GM12878 (cell line): Measurements from ENCODE around the gene LDLRAD3. TPM values are rescaled to one million over a fixed set of nuclear protein-coding genes. Genes with fewer than 3 reads are reported as not detected.

Source experiments
- ATAC-seq: fragments of 200-7000 bp; cut with Tn5 transposase; 3 replicates; pipeline ENCODE4 v1.9.1; 2020; ENCODE audit warnings: mild to moderate bottlenecking, moderate library complexity
- BruUV-seq: library from RNA; stranded (reverse); fragments of 400-500 nt; replicated peaks from 2 replicates; lab custom pipeline; 2021; lab: Mats Ljungman, UMichigan
- CTCF ChIA-PET: fragments of 300-600 bp; sonication (Branson Sonifier 250); formaldehyde crosslinking; extraction: SDS; loops from one replicate; lab custom pipeline; 2021; ENCODE audit warnings: inconsistent platforms; lab: Yijun Ruan, JAX
- POLR2A ChIA-PET: fragments of 350-600 bp; formaldehyde crosslinking; extraction: SDS; loops from one replicate; lab custom pipeline; 2021; ENCODE audit warnings: inconsistent platforms; lab: Charles Lee
- RAD21 ChIA-PET: fragments of 300-600 bp; sonication (Branson Sonifier 250); formaldehyde crosslinking; loops from one replicate; lab custom pipeline; 2023; ENCODE audit warnings: antibody characterized with exemption; ENCODE audit not compliant: unreplicated experiment; lab: Charles Lee
- SMC1A ChIA-PET: fragments of 300-600 bp; sonication (Branson Sonifier 250); formaldehyde crosslinking; loops from one replicate; lab custom pipeline; 2023; ENCODE audit not compliant: unreplicated experiment, uncharacterized antibody; lab: Charles Lee
- DNase-seq: peaks from one replicate; pipeline ENCODE4 v3.0.0-alpha.2; 2011; ENCODE audit warnings: low read depth, low spot score
- FAIRE-seq: peaks from 3 replicates; lab custom pipeline; 2011; peaks lifted over from hg19 to GRCh38; lab: Jason Lieb, UNC
- H2AFZ ChIP-seq: 2 replicates; pipeline ENCODE4 v1.6.0; 2011; ENCODE audit warnings: low read depth, low read length, control low read depth; ENCODE audit not compliant: control insufficient read depth
- H3K27ac ChIP-seq: 2 replicates; pipeline ENCODE4 v1.5.1; 2011; ENCODE audit warnings: control low read depth; ENCODE audit not compliant: control insufficient read depth, insufficient read depth
- H3K27me3 ChIP-seq, 2 experiments: replicated peaks in 1 of 2; 2 replicates each; pipeline versions ENCODE4 v1.6.0 to v1.6.1; 2011; ENCODE audit warnings: low read length in 1 of 2; ENCODE audit not compliant: control insufficient read depth in 2 of 2, insufficient read depth in 2 of 2
- H3K36me3 ChIP-seq, 2 experiments: 2 replicates each; pipeline ENCODE4 v1.5.1; 2011; ENCODE audit warnings: low read length in 1 of 2; ENCODE audit not compliant: control insufficient read depth in 2 of 2, insufficient read depth in 2 of 2
- H3K4me1 ChIP-seq: 2 replicates; pipeline ENCODE4 v1.6.1; 2011; ENCODE audit warnings: mild to moderate bottlenecking, low read length, moderate library complexity, mixed read lengths; ENCODE audit not compliant: control insufficient read depth, insufficient read depth
- H3K4me2 ChIP-seq: 2 replicates; pipeline ENCODE4 v1.6.0; 2011; ENCODE audit warnings: control low read depth; ENCODE audit not compliant: control insufficient read depth, insufficient read depth
- H3K4me3 ChIP-seq: fragments of 200-600 bp; sonication (generic); 2 replicates; pipeline ENCODE4 v1.5.1; 2016
- H3K79me2 ChIP-seq: 2 replicates; pipeline ENCODE4 v1.6.0; 2011; ENCODE audit warnings: low read length; ENCODE audit not compliant: control insufficient read depth, insufficient read depth
- H3K9ac ChIP-seq: 2 replicates; pipeline ENCODE4 v1.8.0; 2011; ENCODE audit warnings: low read length, control low read depth, mixed read lengths; ENCODE audit not compliant: control insufficient read depth, insufficient read depth
- H3K9me3 ChIP-seq: replicated peaks from 3 replicates; pipeline ENCODE4 v1.5.1; 2011; ENCODE audit warnings: mild to moderate bottlenecking, low read length; ENCODE audit not compliant: control insufficient read depth, insufficient read depth
- H4K20me1 ChIP-seq: 2 replicates; pipeline ENCODE4 v1.6.0; 2011; ENCODE audit not compliant: control insufficient read depth, insufficient read depth
- ATF7 ChIP-seq: fragments of 450-650 bp; IDR thresholded peaks from 2 replicates; pipeline ENCODE4 v1.6.1; 2016; ENCODE audit warnings: low read depth, mild to moderate bottlenecking
- CEBPB ChIP-seq, 2 experiments: fragments of 150-350 bp in 1 of 2; IDR thresholded peaks; 2 replicates each; pipeline ENCODE4 v1.6.1; 2012 to 2014; ENCODE audit warnings: low read depth in 2 of 2, low read length in 2 of 2, borderline replicate concordance in 1 of 2, inconsistent platforms in 1 of 2
- E2F8 ChIP-seq: fragments of 450-650 bp; IDR thresholded peaks from 2 replicates; pipeline ENCODE4 v1.6.1; 2018; ENCODE audit warnings: mild to moderate bottlenecking, low read depth, moderate library complexity; ENCODE audit not compliant: partially characterized antibody
- ELK1 ChIP-seq: IDR thresholded peaks from 2 replicates; pipeline ENCODE4 v1.6.1; 2012; ENCODE audit warnings: low read depth, low read length, improper control_type of control experiment
- HDGF ChIP-seq: fragments of 450-650 bp; IDR thresholded peaks from 2 replicates; pipeline ENCODE4 v1.6.1; 2016; ENCODE audit warnings: antibody characterized with exemption
- MYB ChIP-seq: fragments of 150-350 bp; IDR thresholded peaks from 2 replicates; pipeline ENCODE4 v1.6.1; 2014; ENCODE audit warnings: mild to moderate bottlenecking, low read depth, low read length, borderline replicate concordance
- MYC ChIP-seq: IDR thresholded peaks from 2 replicates; pipeline ENCODE4 v1.6.1; 2011; ENCODE audit warnings: mild to moderate bottlenecking, low read length, moderate library complexity, inconsistent platforms; ENCODE audit not compliant: insufficient read depth, insufficient replicate concordance, insufficient read length, severe bottlenecking
- NFYB ChIP-seq: IDR thresholded peaks from 2 replicates; pipeline ENCODE4 v1.6.1; 2011; ENCODE audit warnings: low read depth, mild to moderate bottlenecking, low read length, improper control_type of control experiment, moderate library complexity; ENCODE audit not compliant: insufficient read depth
- PML ChIP-seq: IDR thresholded peaks from 2 replicates; pipeline ENCODE4 v1.6.1; 2012; ENCODE audit warnings: low read length, inconsistent platforms
- POLR2AphosphoS2 ChIP-seq: IDR thresholded peaks from 2 replicates; pipeline ENCODE4 v1.6.1; 2011; ENCODE audit warnings: low read depth, mild to moderate bottlenecking, low read length, improper control_type of control experiment, moderate library complexity
- RAD51 ChIP-seq: fragments of 450-650 bp; IDR thresholded peaks from 2 replicates; pipeline ENCODE4 v1.6.1; 2016; ENCODE audit warnings: moderate library complexity, mild to moderate bottlenecking, inconsistent platforms
- RB1 ChIP-seq: fragments of 450-650 bp; formaldehyde crosslinking; IDR thresholded peaks from 2 replicates; pipeline ENCODE4 v1.6.1; 2017; ENCODE audit warnings: mild to moderate bottlenecking, borderline replicate concordance
- RBBP5 ChIP-seq: fragments of 200-600 bp; sonication (generic); conservative IDR thresholded peaks from 2 replicates; pipeline ENCODE4 v1.6.1; 2016
- SMAD5 ChIP-seq: IDR thresholded peaks from 2 replicates; pipeline ENCODE4 v1.6.1; 2016; ENCODE audit warnings: antibody characterized with exemption, low read depth
- TARDBP ChIP-seq: IDR thresholded peaks from 2 replicates; pipeline ENCODE4 v1.6.1; 2016; ENCODE audit warnings: borderline replicate concordance
- TBL1XR1 ChIP-seq: IDR thresholded peaks from 2 replicates; pipeline ENCODE4 v1.6.1; 2012; ENCODE audit warnings: low read depth, low read length, improper control_type of control experiment
- ZBTB4 ChIP-seq: fragments of 450-650 bp; formaldehyde crosslinking; IDR thresholded peaks from 2 replicates; pipeline ENCODE4 v1.4.0; 2022; ENCODE audit warnings: mild to moderate bottlenecking, moderate library complexity
- ZNF207 ChIP-seq: fragments of 450-650 bp; IDR thresholded peaks from 2 replicates; pipeline ENCODE4 v1.6.1; 2014; ENCODE audit warnings: antibody characterized with exemption, mild to moderate bottlenecking, borderline replicate concordance
- ZNF622 ChIP-seq: fragments of 450-650 bp; IDR thresholded peaks from 2 replicates; pipeline ENCODE4 v1.6.1; 2017; ENCODE audit warnings: mild to moderate bottlenecking, inconsistent platforms
- WGBS: methylation state at CpG from one replicate; pipeline ENCODE4 v1.1.6; 2016; ENCODE audit warnings: low lambda C conversion rate; ENCODE audit not compliant: insufficient replicate concordance, insufficient coverage; ENCODE audit errors: missing lambda C conversion rate; 5-methylcytosine and 5-hydroxymethylcytosine counted together
- in situ Hi-C: fragments of 300-500 bp; cut with MboI; formaldehyde crosslinking; loops from 9 replicates; pipeline ENCODE4 v1.14.3; 2018; ENCODE audit warnings: mixed read lengths
- intact Hi-C: fragments of 100-400 bp; cut with micrococcal nuclease; formaldehyde crosslinking; loops from one replicate; pipeline ENCODE4 v1.14.2; 2022; ENCODE audit not compliant: unreplicated experiment
- polyA plus RNA-seq, 11 experiments: library from polyadenylated mRNA; depleted of rRNA in 4 of 11; unstranded in 6 of 11; stranded (reverse) in 5 of 11; fragments of >200 nt; fragmentation: Nextera tagmentation in 4 of 11; fragmentation: Illumina TruSeq in 1 of 11; extraction: Ambion mirVana in 4 of 11; extraction: Trizol in 1 of 11; gene quantifications; 1 replicate in 1 of 11; 2 replicates in 10 of 11; pipeline versions ENCODE4 v1.2.1 to v1.2.3, GENCODE V29; 2011 to 2016; ENCODE audit warnings: inconsistent platforms in 2 of 11, missing spikeins in 2 of 11, low read depth in 1 of 11
- total RNA-seq, 4 experiments: library from RNA; depleted of rRNA in 3 of 4; stranded (reverse); fragments of >200 nt in 3 of 4; fragmentation: Illumina TruSeq in 1 of 4; extraction: Trizol in 1 of 4; gene quantifications; 2 replicates each; pipeline versions ENCODE4 v1.2.1 to v1.2.3, GENCODE V29; 2013 to 2021

The LDLRAD3 gene
- total and polyA plus RNA-seq, 10 of the 15 experiments (the other 5 are each of a cell fraction or from before 2014, with no cell fraction given): 2.5 to 17.2 (median 10.7) TPM

GRCh38 chr11:36016709-36017108 lies 72.8 kb downstream of the LDLRAD3 start:
- Histone ChIP-seq H3K27ac (no peak overlapping the region), H3K4me2 (no peak overlapping the region), H3K36me3 (no peaks in the 10 kb centered on the region), H3K9me3 (no peaks in the 10 kb centered on the region), H3K9ac (no peak overlapping the region), H3K27me3 (peaks cover 0 to 3% of the 10 kb centered on the region in 2 experiments; a peak in 1 of 4 replicates), H2AFZ (no peak overlapping the region), H3K4me1 (no peaks in the 10 kb centered on the region), H4K20me1 (no peaks in the 10 kb centered on the region), H3K4me3 (no peak overlapping the region), H3K79me2 (no peaks in the 10 kb centered on the region)
- RAD21 ChIA-PET: no interaction called here
- SMC1A ChIA-PET: no interaction called here
- CTCF ChIA-PET: no interaction called here
- TF ChIP-seq POLR2AphosphoS2 (no peak), ZNF622 (no peak), TARDBP (no peak), RB1 (no peak), ATF7 (no peak), RBBP5 (no peak), ELK1 (no peak), HDGF (no peak), CEBPB (IDR thresholded peaks at IDR 0.05; ENCODE audit: borderline replicate concordance in 1 of 2, low read depth in 2 of 2, low read length in 2 of 2) (no peak), ZNF207 (no peak), MYB (no peak), RAD51 (no peak), ZBTB4 (CRISPR knock-in tag) (no peak), E2F8 (no peak), PML (no peak), SMAD5 (no peak), MYC (no peak), TBL1XR1 (no peak), NFYB (no peak)
- in situ Hi-C loops: no loop called here
- WGBS: 50% methylated on average over 4 of the region's 4 CpGs
- FAIRE-seq (no peak), DNase-seq (no peak), ATAC-seq (no peak)
- POLR2A ChIA-PET: no interaction called here
- no TSS peak for BruUV-seq
- intact Hi-C loops: no loop called here
